IPS-NIHi7 (cell line): Measurements from ENCODE around the gene IAH1.
A peak's percentile ranks its signal among the peaks of the same experiment; 100 is the strongest.

Source experiments
- DNase-seq: peaks from one replicate; pipeline ENCODE4 v3.0.0; 2012; ENCODE audit warnings: mixed read lengths; ENCODE audit errors: extremely low spot score

Gene IAH1

GRCh38 chr2:9474361-9475057 lies at the start of gene IAH1:
Gene IAH1, plus strand, starts transcription at chr2:9474551. Its CDS starts 16 bp downstream, at chr2:9474567.
- peak; percentile 65 for DNase-seq

GRCh38 chr2:9428965-9429577 lies 45.3 kb upstream of the IAH1 start:
- DNase-seq, result no peak

GRCh38 chr2:9430316-9431293 lies 43.7 kb upstream of the IAH1 start:
- no peak for DNase-seq

GRCh38 chr2:9434489-9434888 lies 39.9 kb upstream of the IAH1 start:
- DNase-seq, result no peak

- DNase-seq, result no peak
These were observed 34.8 kb upstream of the IAH1 start for GRCh38 chr2:9439536-9439935.

- DNase-seq, result no peak
These were observed 34.2 kb upstream of the IAH1 start for GRCh38 chr2:9440058-9440727.

GRCh38 chr2:9441556-9441955 lies 32.8 kb upstream of the IAH1 start:
- DNase-seq, result no peak

GRCh38 chr2:9443526-9443925 lies 30.8 kb upstream of the IAH1 start:
- no peak for DNase-seq

- no peak for DNase-seq
These were observed 29.3 kb upstream of the IAH1 start for GRCh38 chr2:9445089-9445488.

- DNase-seq, result no peak
These were observed 23.1 kb upstream of the IAH1 start for GRCh38 chr2:9451231-9451630.

GRCh38 chr2:9460441-9461017 lies 13.8 kb upstream of the IAH1 start:
- DNase-seq, result no peak

- DNase-seq, result no peak
These were observed 13.3 kb upstream of the IAH1 start for GRCh38 chr2:9461079-9461478.

GRCh38 chr2:9462313-9462712 lies 12.0 kb upstream of the IAH1 start:
- DNase-seq, result no peak

- no peak for DNase-seq
These were observed 11.3 kb upstream of the IAH1 start for GRCh38 chr2:9462886-9463697.

GRCh38 chr2:9463698-9464034 lies 10.7 kb upstream of the IAH1 start:
- no peak for DNase-seq

- no peak for DNase-seq
These were observed 9.2 kb upstream of the IAH1 start for GRCh38 chr2:9465170-9465569.

GRCh38 chr2:9466147-9466683 lies 8.1 kb upstream of the IAH1 start:
- no peak for DNase-seq

GRCh38 chr2:9467687-9468086 lies 6.7 kb upstream of the IAH1 start:
- DNase-seq, result no peak

GRCh38 chr2:9471206-9471605 lies 3.1 kb upstream of the IAH1 start:
- DNase-seq, result no peak

- no peak for DNase-seq
These were observed 1.8 kb upstream of the IAH1 start for GRCh38 chr2:9472511-9472910.
